ENCODE measurements around the gene ROCK2. TPM values are rescaled to one million over a fixed set of nuclear protein-coding genes. Genes with fewer than 3 reads are reported as not detected.

Gene ROCK2
- total and polyA plus RNA-seq, 2 of the 8 experiments (the other 6 are each of a cell fraction or from before 2014, with no cell fraction given) = 2.7 to 29.0 TPM

DNA sequence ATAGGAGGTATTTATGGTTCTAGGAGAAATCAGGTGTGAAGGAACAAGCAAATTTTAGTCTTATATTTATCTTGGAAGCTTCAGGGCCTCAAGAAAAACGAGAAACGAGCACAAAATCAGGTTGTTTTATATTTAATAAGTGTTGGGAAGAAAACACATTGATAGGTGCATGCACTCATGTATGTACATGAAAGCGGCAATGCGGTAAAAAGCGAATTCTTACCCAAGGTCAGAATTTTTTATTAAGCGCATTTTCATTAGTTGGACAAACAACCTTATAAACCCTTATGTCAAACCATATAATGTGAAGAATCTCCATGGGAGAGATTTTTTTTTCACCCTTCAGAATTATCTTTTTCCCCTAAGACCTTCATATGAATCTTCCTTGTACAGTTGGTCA is 163.8 kb downstream of the ROCK2 start (continued):
- TF ChIP-seq, protein P1, sequence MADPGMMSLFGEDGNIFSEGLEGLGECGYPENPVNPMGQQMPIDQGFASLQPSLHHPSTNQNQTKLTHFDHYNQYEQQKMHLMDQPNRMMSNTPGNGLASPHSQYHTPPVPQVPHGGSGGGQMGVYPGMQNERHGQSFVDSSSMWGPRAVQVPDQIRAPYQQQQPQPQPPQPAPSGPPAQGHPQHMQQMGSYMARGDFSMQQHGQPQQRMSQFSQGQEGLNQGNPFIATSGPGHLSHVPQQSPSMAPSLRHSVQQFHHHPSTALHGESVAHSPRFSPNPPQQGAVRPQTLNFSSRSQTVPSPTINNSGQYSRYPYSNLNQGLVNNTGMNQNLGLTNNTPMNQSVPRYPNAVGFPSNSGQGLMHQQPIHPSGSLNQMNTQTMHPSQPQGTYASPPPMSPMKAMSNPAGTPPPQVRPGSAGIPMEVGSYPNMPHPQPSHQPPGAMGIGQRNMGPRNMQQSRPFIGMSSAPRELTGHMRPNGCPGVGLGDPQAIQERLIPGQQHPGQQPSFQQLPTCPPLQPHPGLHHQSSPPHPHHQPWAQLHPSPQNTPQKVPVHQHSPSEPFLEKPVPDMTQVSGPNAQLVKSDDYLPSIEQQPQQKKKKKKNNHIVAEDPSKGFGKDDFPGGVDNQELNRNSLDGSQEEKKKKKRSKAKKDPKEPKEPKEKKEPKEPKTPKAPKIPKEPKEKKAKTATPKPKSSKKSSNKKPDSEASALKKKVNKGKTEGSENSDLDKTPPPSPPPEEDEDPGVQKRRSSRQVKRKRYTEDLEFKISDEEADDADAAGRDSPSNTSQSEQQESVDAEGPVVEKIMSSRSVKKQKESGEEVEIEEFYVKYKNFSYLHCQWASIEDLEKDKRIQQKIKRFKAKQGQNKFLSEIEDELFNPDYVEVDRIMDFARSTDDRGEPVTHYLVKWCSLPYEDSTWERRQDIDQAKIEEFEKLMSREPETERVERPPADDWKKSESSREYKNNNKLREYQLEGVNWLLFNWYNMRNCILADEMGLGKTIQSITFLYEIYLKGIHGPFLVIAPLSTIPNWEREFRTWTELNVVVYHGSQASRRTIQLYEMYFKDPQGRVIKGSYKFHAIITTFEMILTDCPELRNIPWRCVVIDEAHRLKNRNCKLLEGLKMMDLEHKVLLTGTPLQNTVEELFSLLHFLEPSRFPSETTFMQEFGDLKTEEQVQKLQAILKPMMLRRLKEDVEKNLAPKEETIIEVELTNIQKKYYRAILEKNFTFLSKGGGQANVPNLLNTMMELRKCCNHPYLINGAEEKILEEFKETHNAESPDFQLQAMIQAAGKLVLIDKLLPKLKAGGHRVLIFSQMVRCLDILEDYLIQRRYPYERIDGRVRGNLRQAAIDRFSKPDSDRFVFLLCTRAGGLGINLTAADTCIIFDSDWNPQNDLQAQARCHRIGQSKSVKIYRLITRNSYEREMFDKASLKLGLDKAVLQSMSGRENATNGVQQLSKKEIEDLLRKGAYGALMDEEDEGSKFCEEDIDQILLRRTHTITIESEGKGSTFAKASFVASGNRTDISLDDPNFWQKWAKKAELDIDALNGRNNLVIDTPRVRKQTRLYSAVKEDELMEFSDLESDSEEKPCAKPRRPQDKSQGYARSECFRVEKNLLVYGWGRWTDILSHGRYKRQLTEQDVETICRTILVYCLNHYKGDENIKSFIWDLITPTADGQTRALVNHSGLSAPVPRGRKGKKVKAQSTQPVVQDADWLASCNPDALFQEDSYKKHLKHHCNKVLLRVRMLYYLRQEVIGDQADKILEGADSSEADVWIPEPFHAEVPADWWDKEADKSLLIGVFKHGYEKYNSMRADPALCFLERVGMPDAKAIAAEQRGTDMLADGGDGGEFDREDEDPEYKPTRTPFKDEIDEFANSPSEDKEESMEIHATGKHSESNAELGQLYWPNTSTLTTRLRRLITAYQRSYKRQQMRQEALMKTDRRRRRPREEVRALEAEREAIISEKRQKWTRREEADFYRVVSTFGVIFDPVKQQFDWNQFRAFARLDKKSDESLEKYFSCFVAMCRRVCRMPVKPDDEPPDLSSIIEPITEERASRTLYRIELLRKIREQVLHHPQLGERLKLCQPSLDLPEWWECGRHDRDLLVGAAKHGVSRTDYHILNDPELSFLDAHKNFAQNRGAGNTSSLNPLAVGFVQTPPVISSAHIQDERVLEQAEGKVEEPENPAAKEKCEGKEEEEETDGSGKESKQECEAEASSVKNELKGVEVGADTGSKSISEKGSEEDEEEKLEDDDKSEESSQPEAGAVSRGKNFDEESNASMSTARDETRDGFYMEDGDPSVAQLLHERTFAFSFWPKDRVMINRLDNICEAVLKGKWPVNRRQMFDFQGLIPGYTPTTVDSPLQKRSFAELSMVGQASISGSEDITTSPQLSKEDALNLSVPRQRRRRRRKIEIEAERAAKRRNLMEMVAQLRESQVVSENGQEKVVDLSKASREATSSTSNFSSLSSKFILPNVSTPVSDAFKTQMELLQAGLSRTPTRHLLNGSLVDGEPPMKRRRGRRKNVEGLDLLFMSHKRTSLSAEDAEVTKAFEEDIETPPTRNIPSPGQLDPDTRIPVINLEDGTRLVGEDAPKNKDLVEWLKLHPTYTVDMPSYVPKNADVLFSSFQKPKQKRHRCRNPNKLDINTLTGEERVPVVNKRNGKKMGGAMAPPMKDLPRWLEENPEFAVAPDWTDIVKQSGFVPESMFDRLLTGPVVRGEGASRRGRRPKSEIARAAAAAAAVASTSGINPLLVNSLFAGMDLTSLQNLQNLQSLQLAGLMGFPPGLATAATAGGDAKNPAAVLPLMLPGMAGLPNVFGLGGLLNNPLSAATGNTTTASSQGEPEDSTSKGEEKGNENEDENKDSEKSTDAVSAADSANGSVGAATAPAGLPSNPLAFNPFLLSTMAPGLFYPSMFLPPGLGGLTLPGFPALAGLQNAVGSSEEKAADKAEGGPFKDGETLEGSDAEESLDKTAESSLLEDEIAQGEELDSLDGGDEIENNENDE (IDR thresholded peaks at IDR 0.05; ENCODE audit: insufficient replicate concordance, low read length) = no peak
- TF ChIP-seq, protein P2, sequence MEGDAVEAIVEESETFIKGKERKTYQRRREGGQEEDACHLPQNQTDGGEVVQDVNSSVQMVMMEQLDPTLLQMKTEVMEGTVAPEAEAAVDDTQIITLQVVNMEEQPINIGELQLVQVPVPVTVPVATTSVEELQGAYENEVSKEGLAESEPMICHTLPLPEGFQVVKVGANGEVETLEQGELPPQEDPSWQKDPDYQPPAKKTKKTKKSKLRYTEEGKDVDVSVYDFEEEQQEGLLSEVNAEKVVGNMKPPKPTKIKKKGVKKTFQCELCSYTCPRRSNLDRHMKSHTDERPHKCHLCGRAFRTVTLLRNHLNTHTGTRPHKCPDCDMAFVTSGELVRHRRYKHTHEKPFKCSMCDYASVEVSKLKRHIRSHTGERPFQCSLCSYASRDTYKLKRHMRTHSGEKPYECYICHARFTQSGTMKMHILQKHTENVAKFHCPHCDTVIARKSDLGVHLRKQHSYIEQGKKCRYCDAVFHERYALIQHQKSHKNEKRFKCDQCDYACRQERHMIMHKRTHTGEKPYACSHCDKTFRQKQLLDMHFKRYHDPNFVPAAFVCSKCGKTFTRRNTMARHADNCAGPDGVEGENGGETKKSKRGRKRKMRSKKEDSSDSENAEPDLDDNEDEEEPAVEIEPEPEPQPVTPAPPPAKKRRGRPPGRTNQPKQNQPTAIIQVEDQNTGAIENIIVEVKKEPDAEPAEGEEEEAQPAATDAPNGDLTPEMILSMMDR (IDR thresholded peaks at IDR 0.05; ENCODE audit: control extremely low read depth in 1 of 3, insufficient read depth in 1 of 3, low read depth in 1 of 3, low read length in 3 of 3) = no peak
- TF ChIP-seq BACH1 (IDR thresholded peaks at IDR 0.05; ENCODE audit: low read length) (no peak), POLR2AphosphoS5 (IDR thresholded peaks at IDR 0.05; ENCODE audit: low read depth, low read length) (no peak), RNF2 (IDR thresholded peaks at IDR 0.05; ENCODE audit: borderline replicate concordance, low read depth, low read length, missing control alignments, poor library complexity, severe bottlenecking) (no peak), PHF8 (conservative IDR thresholded peaks at IDR 0.05; ENCODE audit: low read depth, low read length) (no peak), TAF7 (optimal IDR thresholded peaks at IDR 0.05; ENCODE audit: borderline replicate concordance, low read depth, low read length) (no peak), GTF2F1 (IDR thresholded peaks at IDR 0.05; ENCODE audit: borderline replicate concordance, low read depth, low read length) (no peak), ASH2L (IDR thresholded peaks at IDR 0.05; ENCODE audit: low read length) (no peak)

All from H1 (cell line).